GM21423 (cell line): ENCODE results near the gene RBFOX1.

Experiments
- ATAC-seq: cut with Tn5 transposase; IDR thresholded peaks from one replicate; pipeline ENCODE4 v1.9.1; 2021; ENCODE audit warnings: mild to moderate bottlenecking, moderate library complexity; ENCODE audit not compliant: unreplicated experiment

The RBFOX1 gene

GRCh38 chr16:7646821-7647500 lies 314.3 kb downstream of the RBFOX1 start:
- no peak for ATAC-seq

- no peak for ATAC-seq
Measured at GRCh38 chr16:7650431-7650830, 317.8 kb downstream of the RBFOX1 start.

- no peak for ATAC-seq
Measured at GRCh38 chr16:7651803-7652570, 319.3 kb downstream of the RBFOX1 start.

GRCh38 chr16:7653746-7654461 lies 321.3 kb downstream of the RBFOX1 start:
- ATAC-seq: no peak

- no peak for ATAC-seq
Measured at GRCh38 chr16:7675628-7676027, 343.0 kb downstream of the RBFOX1 start.

GRCh38 chr16:7680296-7680695 lies 347.7 kb downstream of the RBFOX1 start:
- no peak for ATAC-seq

GRCh38 chr16:7688811-7689210 lies 356.2 kb downstream of the RBFOX1 start:
- no peak for ATAC-seq

- no peak for ATAC-seq
Measured at GRCh38 chr16:7689234-7689633, 356.6 kb downstream of the RBFOX1 start.

- ATAC-seq: no peak
Measured at GRCh38 chr16:7691533-7691932, 358.9 kb downstream of the RBFOX1 start.

GRCh38 chr16:7703672-7704071 lies 371.0 kb downstream of the RBFOX1 start:
- ATAC-seq: no peak

GRCh38 chr16:7705885-7706284 lies 373.2 kb downstream of the RBFOX1 start:
- no peak for ATAC-seq

- no peak for ATAC-seq
Measured at GRCh38 chr16:7709186-7709585, 376.5 kb downstream of the RBFOX1 start.

- no peak for ATAC-seq
Measured at GRCh38 chr16:7713244-7713643, 380.6 kb downstream of the RBFOX1 start.

- no peak for ATAC-seq
Measured at GRCh38 chr16:7714775-7715174, 382.1 kb downstream of the RBFOX1 start.

- ATAC-seq: no peak
Measured at GRCh38 chr16:7716660-7717550, 384.3 kb downstream of the RBFOX1 start.

- ATAC-seq: no peak
Measured at GRCh38 chr16:7722761-7723160, 390.1 kb downstream of the RBFOX1 start.

- no peak for ATAC-seq
Measured at GRCh38 chr16:7731141-7731540, 398.5 kb downstream of the RBFOX1 start.

- ATAC-seq: no peak
Measured at GRCh38 chr16:7736138-7736665, 403.6 kb downstream of the RBFOX1 start.

- no peak for ATAC-seq
Measured at GRCh38 chr16:7742626-7743025, 410.0 kb downstream of the RBFOX1 start.

GRCh38 chr16:7744546-7745264 lies 412.1 kb downstream of the RBFOX1 start:
- no peak for ATAC-seq
